ENCODE data around the gene RNF222. TPM values are rescaled to one million over a fixed set of nuclear protein-coding genes. Genes with fewer than 3 reads are reported as not detected.
"Not testable (repeated sequence)": the region's sequence is repeated elsewhere in the genome, so short reads cannot be mapped to it uniquely, and the experiment has no call there.

Gene RNF222
- total and polyA plus RNA-seq, 2 donors from 2014 or later, result not detected

DNA sequence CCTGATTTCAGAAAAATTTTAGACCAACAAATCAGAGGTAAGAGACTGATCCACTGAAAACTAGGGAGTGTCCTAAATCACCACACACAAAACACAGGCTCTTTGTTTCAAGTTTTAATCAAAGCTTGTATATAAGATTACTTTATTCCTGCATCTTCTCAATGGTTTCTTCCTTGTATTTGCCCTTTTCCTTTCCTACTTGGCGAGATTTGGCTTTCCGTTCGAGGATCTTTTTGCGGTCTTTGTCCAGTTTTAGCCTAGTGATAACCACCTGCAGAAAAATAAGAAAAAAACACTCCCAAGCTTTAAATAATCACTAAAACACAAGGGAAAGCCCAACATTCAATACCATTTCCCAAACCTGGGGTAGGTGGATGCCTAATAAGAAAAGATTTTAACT lies 20.2 kb downstream of the RNF222 start:
- intact Hi-C loops (cut with DNase I), result no loop called here
- H3K9ac ChIP-seq (ENCODE audit: low read length in 3 of 3), result peak overlapping the region in 1 of 3 donors; percentile 98
- TF ChIP-seq, protein P1, sequence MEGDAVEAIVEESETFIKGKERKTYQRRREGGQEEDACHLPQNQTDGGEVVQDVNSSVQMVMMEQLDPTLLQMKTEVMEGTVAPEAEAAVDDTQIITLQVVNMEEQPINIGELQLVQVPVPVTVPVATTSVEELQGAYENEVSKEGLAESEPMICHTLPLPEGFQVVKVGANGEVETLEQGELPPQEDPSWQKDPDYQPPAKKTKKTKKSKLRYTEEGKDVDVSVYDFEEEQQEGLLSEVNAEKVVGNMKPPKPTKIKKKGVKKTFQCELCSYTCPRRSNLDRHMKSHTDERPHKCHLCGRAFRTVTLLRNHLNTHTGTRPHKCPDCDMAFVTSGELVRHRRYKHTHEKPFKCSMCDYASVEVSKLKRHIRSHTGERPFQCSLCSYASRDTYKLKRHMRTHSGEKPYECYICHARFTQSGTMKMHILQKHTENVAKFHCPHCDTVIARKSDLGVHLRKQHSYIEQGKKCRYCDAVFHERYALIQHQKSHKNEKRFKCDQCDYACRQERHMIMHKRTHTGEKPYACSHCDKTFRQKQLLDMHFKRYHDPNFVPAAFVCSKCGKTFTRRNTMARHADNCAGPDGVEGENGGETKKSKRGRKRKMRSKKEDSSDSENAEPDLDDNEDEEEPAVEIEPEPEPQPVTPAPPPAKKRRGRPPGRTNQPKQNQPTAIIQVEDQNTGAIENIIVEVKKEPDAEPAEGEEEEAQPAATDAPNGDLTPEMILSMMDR (IDR thresholded peaks at IDR 0.05; ENCODE audit: borderline replicate concordance, extremely low read depth, insufficient read depth), result no peak
- H3K36me3 ChIP-seq (ENCODE audit: control insufficient read depth in 2 of 3, insufficient read depth in 3 of 3, low read length in 3 of 3), result peaks cover 8 to 34% (median 19%) of the 10 kb centered on the region in 3 donors
- FAIRE-seq (no peak), DNase-seq (no peak)
- no peak overlapping the region for H3K4me3 ChIP-seq (ENCODE audit: low read length in 3 of 3)
- no peak overlapping the region for H3K27ac ChIP-seq (ENCODE audit: low read depth in 2 of 2, low read length in 2 of 2)
- H3K9me3 ChIP-seq (ENCODE audit: control insufficient read depth in 2 of 3, insufficient read depth in 1 of 3, low read length in 3 of 3), result no peaks in the 10 kb centered on the region
- no peaks in the 10 kb centered on the region for H3K27me3 ChIP-seq (ENCODE audit: control insufficient read depth, insufficient read depth, low read length)
- H3K4me1 ChIP-seq (ENCODE audit: control insufficient read depth in 2 of 3, insufficient read depth in 2 of 3, low read depth in 1 of 3, low read length in 3 of 3), result peaks cover 5 to 27% (median 23%) of the 10 kb centered on the region in 3 donors

DNA sequence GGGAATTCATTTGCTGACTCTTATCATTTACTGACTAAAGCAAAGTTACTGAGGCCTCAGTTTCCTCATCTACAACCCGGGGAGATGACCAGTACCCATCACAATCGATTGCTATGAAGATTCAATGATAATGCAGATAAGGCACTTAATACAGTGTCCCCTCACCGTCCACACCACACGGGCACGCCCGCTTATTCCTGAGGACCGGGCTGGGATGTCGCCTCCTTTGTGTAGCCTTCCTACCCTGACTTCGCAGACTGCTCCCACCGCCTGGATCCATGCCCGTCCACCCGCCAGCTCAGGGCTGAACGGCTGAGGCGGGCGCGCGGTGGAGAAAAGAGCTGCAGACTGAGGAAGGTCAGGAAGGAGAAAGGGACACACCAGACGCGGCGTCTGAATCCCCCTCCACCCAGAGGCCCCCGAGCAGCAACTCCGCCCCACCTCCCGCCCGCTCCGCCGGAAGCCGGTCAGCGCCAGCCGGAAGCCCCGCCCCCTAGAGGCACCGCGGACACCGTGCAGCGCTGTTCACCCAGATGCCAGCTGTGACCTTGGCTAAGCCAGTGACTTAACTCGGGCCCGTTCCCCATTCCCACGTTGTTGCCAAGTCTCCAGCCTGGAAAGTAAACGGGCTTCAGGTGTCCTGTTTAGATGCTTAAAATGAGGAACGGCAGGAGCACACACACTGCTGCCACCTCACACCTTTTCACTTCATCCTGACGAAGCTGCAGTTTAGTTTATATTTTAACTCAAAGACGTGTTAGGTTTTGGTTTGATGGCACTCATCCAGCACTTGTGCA lies 21.2 kb downstream of the RNF222 start, which contains the start of gene KRABD2:
KRABD2 (minus strand) TSS at position 434 of the 797 bp plus-strand sequence.
- Histone ChIP-seq H3K27ac (ENCODE audit: low read depth in 2 of 2, low read length in 2 of 2) (peak within 1 kb of the TSS; percentile 92 to 95), H3K4me1 (ENCODE audit: control insufficient read depth in 2 of 3, insufficient read depth in 2 of 3, low read depth in 1 of 3, low read length in 3 of 3) (peaks cover 3 to 21% (median 19%) of the 10 kb centered on the region in 3 donors), H3K4me3 (ENCODE audit: low read length in 3 of 3) (peak within 1 kb of the TSS; percentile 78 to 98 (median 88)), H3K9ac (ENCODE audit: low read length in 3 of 3) (peak within 1 kb of the TSS; percentile 64 to 98 (median 81)), H3K36me3 (ENCODE audit: control insufficient read depth in 2 of 3, insufficient read depth in 3 of 3, low read length in 3 of 3) (peaks cover 8 to 33% (median 19%) of the 10 kb centered on the region in 3 donors), H3K27me3 (ENCODE audit: control insufficient read depth, insufficient read depth, low read length) (no peaks in the 10 kb centered on the region), H3K9me3 (ENCODE audit: control insufficient read depth in 2 of 3, insufficient read depth in 1 of 3, low read length in 3 of 3) (no peaks in the 10 kb centered on the region)
- DNase-seq (peak; percentile 93 to 97 (median 95)), FAIRE-seq (no peak)
- TF ChIP-seq, protein P1 (IDR thresholded peaks at IDR 0.05; ENCODE audit: borderline replicate concordance, extremely low read depth, insufficient read depth), result peak; percentile 57
- intact Hi-C loops (cut with DNase I), result no loop called here

DNA sequence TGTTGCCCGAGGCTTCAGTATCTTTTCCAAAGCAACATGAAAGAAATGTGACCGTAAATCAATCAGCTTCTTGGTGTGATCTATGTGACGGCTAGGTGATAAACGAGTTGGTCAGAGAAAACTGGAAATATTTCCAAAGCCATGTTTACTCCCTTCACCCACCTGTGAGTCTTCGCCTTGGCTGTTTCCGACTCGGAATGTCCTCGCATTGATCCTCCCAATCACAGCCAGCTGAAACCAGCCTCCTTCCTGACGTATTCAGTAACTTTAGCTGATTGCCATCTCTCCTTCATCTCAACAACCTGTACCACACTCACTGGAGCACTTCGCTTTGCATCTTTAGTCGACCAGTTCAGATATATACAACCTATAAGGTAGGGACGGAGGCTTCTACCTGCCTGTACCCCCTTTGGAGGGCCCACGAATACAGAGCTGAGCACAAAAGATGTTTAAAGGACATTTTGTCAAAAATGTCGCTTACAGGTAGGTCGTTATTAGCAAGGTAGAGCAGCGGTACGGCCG lies 21.8 kb downstream of the RNF222 start:
- peaks cover 0 to 15% (median 14%) of the 10 kb centered on the region in 3 donors for H3K4me1 ChIP-seq (ENCODE audit: control insufficient read depth in 2 of 3, insufficient read depth in 2 of 3, low read depth in 1 of 3, low read length in 3 of 3)
- peak in 4 of 5 donors; percentile 48 to 77 (median 66) for DNase-seq
- H3K9me3 ChIP-seq (ENCODE audit: control insufficient read depth in 2 of 3, insufficient read depth in 1 of 3, low read length in 3 of 3), result no peaks in the 10 kb centered on the region
- H3K27ac ChIP-seq (ENCODE audit: low read depth in 2 of 2, low read length in 2 of 2), result peak overlapping the region; percentile 92 to 95
- H3K36me3 ChIP-seq (ENCODE audit: control insufficient read depth in 2 of 3, insufficient read depth in 3 of 3, low read length in 3 of 3), result peaks cover 5 to 27% (median 14%) of the 10 kb centered on the region in 3 donors
- FAIRE-seq, result no peak
- peak overlapping the region; percentile 45 to 98 (median 81) for H3K9ac ChIP-seq (ENCODE audit: low read length in 3 of 3)
- peak overlapping the region; percentile 78 to 98 (median 88) for H3K4me3 ChIP-seq (ENCODE audit: low read length in 3 of 3)
- intact Hi-C loops (cut with DNase I), result no loop called here
- TF ChIP-seq, protein P1 (IDR thresholded peaks at IDR 0.05; ENCODE audit: borderline replicate concordance, extremely low read depth, insufficient read depth), result no peak
- no peaks in the 10 kb centered on the region for H3K27me3 ChIP-seq (ENCODE audit: control insufficient read depth, insufficient read depth, low read length)

DNA sequence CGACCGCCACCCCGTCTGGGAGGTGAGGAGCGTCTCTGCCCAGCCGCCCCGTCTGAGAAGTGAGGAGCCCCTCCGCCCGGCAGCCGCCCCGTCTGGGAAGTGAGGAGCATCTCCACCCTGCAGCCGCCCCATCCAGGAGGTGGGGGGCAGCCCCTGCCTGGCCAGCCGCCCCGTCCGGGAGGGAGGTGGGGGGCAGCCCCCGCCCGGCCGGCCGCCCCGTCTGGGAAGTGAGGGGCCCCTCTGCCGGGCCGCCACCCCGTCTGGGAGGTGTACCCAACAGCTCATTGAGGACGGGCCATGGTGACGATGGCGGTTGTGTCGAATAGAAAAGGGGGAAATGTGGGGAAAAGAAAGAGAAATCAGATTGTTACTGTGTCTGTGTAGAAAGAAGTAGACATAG lies 23.8 kb downstream of the RNF222 start:
- H3K9me3 ChIP-seq (ENCODE audit: control insufficient read depth in 2 of 3, insufficient read depth in 1 of 3, low read length in 3 of 3); H3K9ac ChIP-seq (ENCODE audit: low read length in 3 of 3); H3K27me3 ChIP-seq (ENCODE audit: control insufficient read depth, insufficient read depth, low read length); H3K4me1 ChIP-seq (ENCODE audit: control insufficient read depth in 2 of 3, insufficient read depth in 2 of 3, low read depth in 1 of 3, low read length in 3 of 3); intact Hi-C loops (cut with DNase I); H3K4me3 ChIP-seq (ENCODE audit: low read length in 3 of 3); H3K27ac ChIP-seq (ENCODE audit: low read depth in 2 of 2, low read length in 2 of 2); FAIRE-seq: not testable (repeated sequence)
- peaks cover 0 to 19% (median 6%) of the 10 kb centered on the region in 3 donors for H3K36me3 ChIP-seq (ENCODE audit: control insufficient read depth in 2 of 3, insufficient read depth in 3 of 3, low read length in 3 of 3)
- DNase-seq, result peak in 1 of 5 donors; percentile 76
